A549 (cell line): ENCODE measurements around the gene CFAP77. TPM values are rescaled to one million over a fixed set of nuclear protein-coding genes. Genes with fewer than 3 reads are reported as not detected.

Experiments
- ATAC-seq, 2 experiments: fragments of 200-7000 bp in 1 of 2; fragments of >200 bp in 1 of 2; cut with Nextera tagmentation in 1 of 2; cut with Tn5 transposase in 1 of 2; 3 replicates each; pipeline versions ENCODE4 v1.8.0 to v1.9.1; 2018 to 2020; ENCODE audit warnings: mild to moderate bottlenecking in 1 of 2, moderate library complexity in 1 of 2
- CTCF ChIA-PET: fragments of 300-600 bp; sonication (Branson Sonifier 250); formaldehyde crosslinking; extraction: SDS; loops from one replicate; lab custom pipeline; 2021; ENCODE audit warnings: antibody characterized with exemption, inconsistent platforms; lab: Yijun Ruan, JAX
- POLR2A ChIA-PET: fragments of 350-600 bp; formaldehyde crosslinking; extraction: SDS; loops from one replicate; lab custom pipeline; 2021; ENCODE audit warnings: antibody characterized with exemption, inconsistent platforms; lab: Yijun Ruan, JAX
- DNase-seq, 2 experiments: peaks; one replicate each; pipeline versions ENCODE4 v3.0.0 to v3.0.0-alpha.2; 2011 to 2016; ENCODE audit warnings: low read depth in 1 of 2, low spot score in 1 of 2
- FAIRE-seq: peaks from 2 replicates; lab custom pipeline; 2011; peaks lifted over from hg19 to GRCh38; lab: Jason Lieb, UNC
- H3K27ac ChIP-seq, 2 experiments: fragments of >200 bp; sonication (Bioruptor Twin); formaldehyde crosslinking; 3 replicates each; pipeline ENCODE4 v1.5.1; 2016 to 2017
- H3K4me1 ChIP-seq: fragments of >200 bp; sonication (Bioruptor Twin); formaldehyde crosslinking; 3 replicates; pipeline ENCODE4 v1.6.1; 2016
- H3K4me2 ChIP-seq: fragments of >200 bp; sonication (Bioruptor Twin); formaldehyde crosslinking; 3 replicates; pipeline ENCODE4 v1.6.1; 2016
- H3K4me3 ChIP-seq: fragments of >200 bp; sonication (Bioruptor Twin); formaldehyde crosslinking; 3 replicates; pipeline ENCODE4 v1.5.1; 2016
- H3K9me3 ChIP-seq: fragments of >200 bp; sonication (Bioruptor Twin); formaldehyde crosslinking; 3 replicates; pipeline ENCODE4 v1.6.1; 2016
- BHLHE40 ChIP-seq: IDR thresholded peaks from 2 replicates; pipeline ENCODE4 v1.6.1; 2012; ENCODE audit warnings: low read depth, low read length, inconsistent platforms
- CBX2 ChIP-seq: fragments of 200-600 bp; sonication (generic); IDR thresholded peaks from 2 replicates; pipeline ENCODE4 v1.6.1; 2016; ENCODE audit warnings: low read depth, mild to moderate bottlenecking, borderline replicate concordance
- CEBPB ChIP-seq, 2 experiments: fragments of >200 bp in 1 of 2; sonication (Bioruptor Twin) in 1 of 2; formaldehyde crosslinking in 1 of 2; IDR thresholded peaks; 2 replicates each; pipeline ENCODE4 v1.6.1; 2012 to 2016
- CHD2 ChIP-seq: fragments of 150-350 bp; IDR thresholded peaks from 2 replicates; pipeline ENCODE4 v1.6.1; 2014; ENCODE audit warnings: low read length; ENCODE audit not compliant: partially characterized antibody
- CHD4 ChIP-seq: fragments of 200-600 bp; sonication (generic); IDR thresholded peaks from 2 replicates; pipeline ENCODE4 v1.6.1; 2016; ENCODE audit warnings: antibody characterized with exemption, mild to moderate bottlenecking, borderline replicate concordance
- EHF ChIP-seq: fragments of 250-450 bp; sonication (Bioruptor Pico); IDR thresholded peaks from 2 replicates; pipeline ENCODE4 v1.5.0; 2020; ENCODE audit warnings: mild to moderate bottlenecking
- EHMT2 ChIP-seq: fragments of 200-600 bp; sonication (generic); IDR thresholded peaks from 2 replicates; pipeline ENCODE4 v1.6.1; 2016; ENCODE audit warnings: antibody characterized with exemption, low read depth, mild to moderate bottlenecking, moderate library complexity
- FOXS1 ChIP-seq: fragments of 250-450 bp; sonication (Bioruptor Pico); IDR thresholded peaks from 2 replicates; pipeline ENCODE4 v1.5.0; 2020; ENCODE audit warnings: mild to moderate bottlenecking, moderate library complexity
- GATA3 ChIP-seq: IDR thresholded peaks from 2 replicates; pipeline ENCODE4 v1.6.1; 2012; ENCODE audit warnings: borderline replicate concordance
- HDAC2 ChIP-seq: fragments of 200-600 bp; sonication (generic); IDR thresholded peaks from 2 replicates; pipeline ENCODE4 v1.6.1; 2016
- HOXA7 ChIP-seq: fragments of 250-450 bp; sonication (Bioruptor Pico); IDR thresholded peaks from 2 replicates; pipeline ENCODE4 v1.5.0; 2020; ENCODE audit warnings: mild to moderate bottlenecking, moderate library complexity
- HOXB13 ChIP-seq: fragments of 250-450 bp; sonication (Bioruptor Pico); IDR thresholded peaks from 2 replicates; pipeline ENCODE4 v1.5.0; 2020; ENCODE audit warnings: low read depth, mild to moderate bottlenecking, moderate library complexity
- KDM1A ChIP-seq: fragments of 200-600 bp; sonication (generic); IDR thresholded peaks from 2 replicates; pipeline ENCODE4 v1.6.1; 2016; ENCODE audit warnings: low read depth, mild to moderate bottlenecking
- MAFK ChIP-seq: fragments of 450-650 bp; IDR thresholded peaks from 2 replicates; pipeline ENCODE4 v1.6.1; 2014; ENCODE audit not compliant: partially characterized antibody
- MAZ ChIP-seq: fragments of 150-350 bp; IDR thresholded peaks from 2 replicates; pipeline ENCODE4 v1.6.1; 2014; ENCODE audit warnings: antibody characterized with exemption, low read depth, low read length, borderline replicate concordance
- NFE2L2 ChIP-seq: fragments of 150-350 bp; conservative IDR thresholded peaks from 2 replicates; pipeline ENCODE4 v1.6.1; 2014; ENCODE audit warnings: low read length
- NPAS2 ChIP-seq: fragments of 250-450 bp; sonication (Bioruptor Pico); IDR thresholded peaks from 2 replicates; pipeline ENCODE4 v1.8.0; 2022; ENCODE audit warnings: mild to moderate bottlenecking, moderate library complexity, borderline replicate concordance
- POLR2AphosphoS2 ChIP-seq: conservative IDR thresholded peaks from 2 replicates; pipeline ENCODE4 v1.6.1; 2012; ENCODE audit warnings: low read length, improper control_type of control experiment, inconsistent platforms
- RARB ChIP-seq: fragments of 250-450 bp; sonication (Bioruptor Pico); IDR thresholded peaks from 2 replicates; pipeline ENCODE4 v1.8.0; 2021; ENCODE audit warnings: mild to moderate bottlenecking, moderate library complexity
- SMC3 ChIP-seq: fragments of >200 bp; sonication (Bioruptor Twin); formaldehyde crosslinking; IDR thresholded peaks from 3 replicates; pipeline ENCODE4 v1.6.1; 2018; ENCODE audit warnings: inconsistent platforms
- TFCP2L1 ChIP-seq: fragments of 250-450 bp; sonication (Bioruptor Pico); IDR thresholded peaks from 2 replicates; pipeline ENCODE4 v1.5.0; 2021; ENCODE audit warnings: mild to moderate bottlenecking
- TP53 ChIP-seq: fragments of 250-450 bp; sonication (Bioruptor Pico); IDR thresholded peaks from 2 replicates; pipeline ENCODE4 v1.5.0; 2021; ENCODE audit warnings: mild to moderate bottlenecking, moderate library complexity
- ZC3H11A ChIP-seq: fragments of 450-650 bp; IDR thresholded peaks from 2 replicates; pipeline ENCODE4 v1.6.1; 2014; ENCODE audit warnings: antibody characterized with exemption, mild to moderate bottlenecking
- ZFP36 ChIP-seq: fragments of 450-650 bp; IDR thresholded peaks from 2 replicates; pipeline ENCODE4 v1.6.1; 2014; ENCODE audit warnings: borderline replicate concordance; ENCODE audit not compliant: partially characterized antibody
- ZSCAN20 ChIP-seq: fragments of 250-450 bp; sonication (Bioruptor Pico); IDR thresholded peaks from 2 replicates; pipeline ENCODE4 v1.8.0; 2022; ENCODE audit warnings: mild to moderate bottlenecking, moderate library complexity
- WGBS: methylation state at CpG from one replicate; pipeline ENCODE4 v1.1.6; 2017; ENCODE audit errors: missing lambda C conversion rate; 5-methylcytosine and 5-hydroxymethylcytosine counted together
- polyA plus RNA-seq, 4 experiments: library from polyadenylated mRNA; depleted of rRNA in 3 of 4; stranded (reverse); fragments of >200 nt; fragmentation: RNase III in 1 of 4; extraction: RNeasy Plus Mini Kit Qiagen cat#74134 plus additional on column Dnase treatment in 1 of 4; gene quantifications; 2 replicates in 3 of 4; 3 replicates in 1 of 4; pipeline ENCODE4 v1.2.3, GENCODE V29; 2011 to 2017
- TF ChIP-seq, protein P1 (sequence below): fragments of >200 bp; sonication (Bioruptor Twin); formaldehyde crosslinking; IDR thresholded peaks from 3 replicates; pipeline ENCODE4 v1.6.1; 2016
- TF ChIP-seq, protein P2 (sequence below): fragments of 150-350 bp; IDR thresholded peaks from 2 replicates; pipeline ENCODE4 v1.6.1; 2014; ENCODE audit warnings: low read depth, mild to moderate bottlenecking, low read length
- TF ChIP-seq, protein P3 (sequence below): fragments of >200 bp; sonication (Bioruptor Twin); formaldehyde crosslinking; IDR thresholded peaks from 3 replicates; pipeline ENCODE4 v1.5.1; 2016
- TF ChIP-seq, protein P4 (sequence below): IDR thresholded peaks from 2 replicates; pipeline ENCODE4 v1.6.1; 2012

CFAP77 gene
- polyA plus RNA-seq, 2 of the 4 experiments (the other 2 are of a cell fraction): 0.05 TPM; not detected in 1

DNA sequence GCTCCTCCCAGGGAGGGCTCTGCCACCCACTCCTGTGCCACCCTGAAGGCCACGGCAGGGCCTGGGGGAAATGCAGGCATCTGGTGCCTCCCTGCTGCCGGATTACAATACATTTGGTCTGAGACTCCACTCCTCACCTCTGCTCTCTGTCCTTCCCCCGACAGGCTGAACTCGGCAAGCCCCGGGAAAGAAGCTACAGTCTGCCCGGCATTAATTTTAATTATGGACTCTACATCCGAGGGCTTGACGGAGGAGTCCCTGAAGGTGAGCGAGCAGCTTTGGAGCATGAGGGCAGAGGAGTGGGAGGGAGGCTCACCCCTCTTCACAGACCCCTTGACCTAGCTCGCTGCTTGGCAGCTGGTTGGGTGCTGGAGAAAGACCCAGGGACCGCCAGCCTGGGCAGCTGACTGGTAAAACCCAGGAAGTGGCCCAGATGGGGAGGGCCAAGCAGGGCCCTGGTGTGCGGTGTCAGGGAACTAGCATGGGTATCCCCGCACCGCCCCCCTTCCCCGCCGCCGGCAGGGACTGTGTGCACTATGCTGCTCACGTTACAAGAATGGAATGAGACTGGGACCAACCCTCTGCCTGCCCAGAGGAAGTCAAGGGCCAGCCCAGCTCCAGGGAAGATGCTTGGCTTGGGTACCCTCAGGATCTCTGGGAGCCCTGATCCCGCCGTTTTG, 88.7 kb downstream of the CFAP77 start:
- DNase-seq (no peak), ATAC-seq (no peak; a peak in 2 of 6 replicates), FAIRE-seq (no peak)
- H3K4me1 ChIP-seq: no peaks in the 10 kb centered on the region
- no peak overlapping the region for H3K27ac ChIP-seq
- TF ChIP-seq ZFP36: no peak
- TF ChIP-seq KDM1A: no peak
- TF ChIP-seq CBX2: no peak
- no peak for TF ChIP-seq SMC3
- TF ChIP-seq ZSCAN20 (CRISPR knock-in tag): no peak
- TF ChIP-seq MAFK: no peak
- no peak for TF ChIP-seq POLR2AphosphoS2
- TF ChIP-seq HOXA7 (CRISPR knock-in tag): no peak
- TF ChIP-seq MAZ: no peak
- TF ChIP-seq, protein P1, sequence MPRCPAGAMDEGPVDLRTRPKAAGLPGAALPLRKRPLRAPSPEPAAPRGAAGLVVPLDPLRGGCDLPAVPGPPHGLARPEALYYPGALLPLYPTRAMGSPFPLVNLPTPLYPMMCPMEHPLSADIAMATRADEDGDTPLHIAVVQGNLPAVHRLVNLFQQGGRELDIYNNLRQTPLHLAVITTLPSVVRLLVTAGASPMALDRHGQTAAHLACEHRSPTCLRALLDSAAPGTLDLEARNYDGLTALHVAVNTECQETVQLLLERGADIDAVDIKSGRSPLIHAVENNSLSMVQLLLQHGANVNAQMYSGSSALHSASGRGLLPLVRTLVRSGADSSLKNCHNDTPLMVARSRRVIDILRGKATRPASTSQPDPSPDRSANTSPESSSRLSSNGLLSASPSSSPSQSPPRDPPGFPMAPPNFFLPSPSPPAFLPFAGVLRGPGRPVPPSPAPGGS: no peak
- TF ChIP-seq, protein P2, sequence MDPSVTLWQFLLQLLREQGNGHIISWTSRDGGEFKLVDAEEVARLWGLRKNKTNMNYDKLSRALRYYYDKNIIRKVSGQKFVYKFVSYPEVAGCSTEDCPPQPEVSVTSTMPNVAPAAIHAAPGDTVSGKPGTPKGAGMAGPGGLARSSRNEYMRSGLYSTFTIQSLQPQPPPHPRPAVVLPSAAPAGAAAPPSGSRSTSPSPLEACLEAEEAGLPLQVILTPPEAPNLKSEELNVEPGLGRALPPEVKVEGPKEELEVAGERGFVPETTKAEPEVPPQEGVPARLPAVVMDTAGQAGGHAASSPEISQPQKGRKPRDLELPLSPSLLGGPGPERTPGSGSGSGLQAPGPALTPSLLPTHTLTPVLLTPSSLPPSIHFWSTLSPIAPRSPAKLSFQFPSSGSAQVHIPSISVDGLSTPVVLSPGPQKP: no peak
- TF ChIP-seq ZC3H11A: no peak
- no peak for TF ChIP-seq NFE2L2
- TF ChIP-seq BHLHE40: no peak
- no peak for TF ChIP-seq CHD2
- no peak for TF ChIP-seq HDAC2
- no peak for TF ChIP-seq NPAS2 (CRISPR knock-in tag)
- no peaks in the 10 kb centered on the region for H3K9me3 ChIP-seq
- POLR2A ChIA-PET: no interaction called here
- H3K4me3 ChIP-seq: no peak overlapping the region
- CTCF ChIA-PET: interaction anchor here (1.2 to 3.5 kb wide), 5 partner anchors 8 to 123 kb away, joined by 3 to 29 read pairs (median 6); no protein-coding TSS in a partner anchor
- H3K4me2 ChIP-seq: no peak overlapping the region
- WGBS: 63% methylated on average over 20 of the region's 20 CpGs

DNA sequence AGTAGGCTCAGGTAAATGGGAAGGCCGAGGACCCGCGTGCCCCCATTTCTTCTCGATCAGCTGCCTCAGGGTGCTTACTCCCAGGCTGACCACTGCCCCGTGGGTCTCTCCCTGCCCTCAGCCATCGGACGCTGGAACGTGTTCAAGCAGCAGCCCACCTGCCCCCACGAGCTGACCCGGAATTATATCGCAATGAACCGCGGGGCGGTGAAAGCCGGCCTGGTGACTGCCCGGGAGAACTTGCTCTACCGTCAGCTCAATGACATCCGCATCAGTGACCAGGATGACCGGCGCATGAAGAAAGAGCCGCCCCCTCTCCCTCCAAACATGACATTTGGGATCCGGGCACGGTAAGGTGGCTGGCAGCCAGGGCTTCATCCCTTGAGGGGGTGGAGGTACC, 89.2 kb downstream of the CFAP77 start:
- CTCF ChIA-PET: interaction anchor here (2.6 to 3.5 kb wide), 3 partner anchors 8 to 76 kb away, joined by 6 to 29 read pairs (median 13); no protein-coding TSS in a partner anchor
- H3K27ac ChIP-seq: no peak overlapping the region
- no peak for DNase-seq
- ATAC-seq: no peak
- TF ChIP-seq, protein P2: no peak
- TF ChIP-seq TFCP2L1 (no peak), CEBPB (IDR thresholded peaks at IDR 0.05) (no peak)
- TF ChIP-seq, all 56 proteins: peak for 0
- Histone ChIP-seq H3K4me2 (no peak overlapping the region), H3K4me3 (no peak overlapping the region), H3K9me3 (no peaks in the 10 kb centered on the region), H3K4me1 (no peaks in the 10 kb centered on the region)
- POLR2A ChIA-PET: no interaction called here
- FAIRE-seq: no peak
- WGBS: 63% methylated on average over 18 of the region's 23 CpGs

DNA sequence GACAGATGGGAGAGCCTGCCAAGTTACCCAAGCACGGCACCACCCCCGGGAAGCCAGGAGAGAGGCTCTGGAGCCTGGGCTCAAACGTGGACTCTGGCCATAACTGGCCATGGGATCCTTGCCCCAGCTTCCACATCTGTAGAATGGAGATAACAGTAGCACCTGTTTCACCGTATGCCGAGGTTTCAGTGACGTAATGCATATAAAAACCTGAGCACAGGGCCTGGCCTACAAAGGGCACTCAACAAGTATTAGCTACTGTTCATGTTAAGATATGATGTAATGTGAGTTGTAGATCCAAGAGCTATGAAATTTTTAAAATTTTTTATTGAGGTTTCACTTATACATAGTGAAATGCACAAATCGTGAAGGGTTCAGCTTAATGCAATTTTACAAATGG, 90.2 kb downstream of the CFAP77 start:
- H3K4me3 ChIP-seq: no peak overlapping the region
- WGBS: 59% methylated on average over 7 of the region's 7 CpGs
- CTCF ChIA-PET: interaction anchor here (2.2 to 2.6 kb wide), 2 partner anchors 8 to 75 kb away, joined by 6 to 14 read pairs; no protein-coding TSS in a partner anchor
- DNase-seq (no peak), FAIRE-seq (no peak), ATAC-seq (no peak)
- H3K4me1 ChIP-seq: no peaks in the 10 kb centered on the region
- POLR2A ChIA-PET: no interaction called here
- H3K27ac ChIP-seq: no peak overlapping the region
- no peak overlapping the region for H3K4me2 ChIP-seq
- H3K9me3 ChIP-seq: no peaks in the 10 kb centered on the region
- TF ChIP-seq EHF (CRISPR knock-in tag): no peak
- TF ChIP-seq RARB (CRISPR knock-in tag): no peak
- TF ChIP-seq, protein P3, sequence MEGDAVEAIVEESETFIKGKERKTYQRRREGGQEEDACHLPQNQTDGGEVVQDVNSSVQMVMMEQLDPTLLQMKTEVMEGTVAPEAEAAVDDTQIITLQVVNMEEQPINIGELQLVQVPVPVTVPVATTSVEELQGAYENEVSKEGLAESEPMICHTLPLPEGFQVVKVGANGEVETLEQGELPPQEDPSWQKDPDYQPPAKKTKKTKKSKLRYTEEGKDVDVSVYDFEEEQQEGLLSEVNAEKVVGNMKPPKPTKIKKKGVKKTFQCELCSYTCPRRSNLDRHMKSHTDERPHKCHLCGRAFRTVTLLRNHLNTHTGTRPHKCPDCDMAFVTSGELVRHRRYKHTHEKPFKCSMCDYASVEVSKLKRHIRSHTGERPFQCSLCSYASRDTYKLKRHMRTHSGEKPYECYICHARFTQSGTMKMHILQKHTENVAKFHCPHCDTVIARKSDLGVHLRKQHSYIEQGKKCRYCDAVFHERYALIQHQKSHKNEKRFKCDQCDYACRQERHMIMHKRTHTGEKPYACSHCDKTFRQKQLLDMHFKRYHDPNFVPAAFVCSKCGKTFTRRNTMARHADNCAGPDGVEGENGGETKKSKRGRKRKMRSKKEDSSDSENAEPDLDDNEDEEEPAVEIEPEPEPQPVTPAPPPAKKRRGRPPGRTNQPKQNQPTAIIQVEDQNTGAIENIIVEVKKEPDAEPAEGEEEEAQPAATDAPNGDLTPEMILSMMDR: no peak
- TF ChIP-seq CHD4: no peak
- TF ChIP-seq EHMT2: no peak
- no peak for TF ChIP-seq CEBPB (IDR thresholded peaks at IDR 0.05)
- TF ChIP-seq HOXB13: no peak
- no peak for TF ChIP-seq TP53 (CRISPR knock-in tag)
- TF ChIP-seq, protein P4, sequence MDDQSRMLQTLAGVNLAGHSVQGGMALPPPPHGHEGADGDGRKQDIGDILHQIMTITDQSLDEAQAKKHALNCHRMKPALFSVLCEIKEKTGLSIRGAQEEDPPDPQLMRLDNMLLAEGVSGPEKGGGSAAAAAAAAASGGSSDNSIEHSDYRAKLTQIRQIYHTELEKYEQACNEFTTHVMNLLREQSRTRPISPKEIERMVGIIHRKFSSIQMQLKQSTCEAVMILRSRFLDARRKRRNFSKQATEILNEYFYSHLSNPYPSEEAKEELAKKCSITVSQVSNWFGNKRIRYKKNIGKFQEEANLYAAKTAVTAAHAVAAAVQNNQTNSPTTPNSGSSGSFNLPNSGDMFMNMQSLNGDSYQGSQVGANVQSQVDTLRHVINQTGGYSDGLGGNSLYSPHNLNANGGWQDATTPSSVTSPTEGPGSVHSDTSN: no peak
- TF ChIP-seq FOXS1 (CRISPR knock-in tag): no peak
- no peak for TF ChIP-seq GATA3
